Muscle of leg (tissue), 11 donors: ENCODE measurements around the gene PROSER1. TPM values are rescaled to one million over a fixed set of nuclear protein-coding genes. Genes with fewer than 3 reads are reported as not detected.

Experiments
- DNase-seq: peaks from one replicate; pipeline ENCODE4 v3.0.0; 2013
- H3K27ac ChIP-seq: one replicate; pipeline ENCODE4 v1.5.1; 2013; ENCODE audit warnings: mild to moderate bottlenecking, low read length, control low read depth
- H3K27me3 ChIP-seq: one replicate; pipeline ENCODE4 v1.6.1; 2013; ENCODE audit warnings: low read length; ENCODE audit not compliant: control insufficient read depth, insufficient read depth
- H3K36me3 ChIP-seq: one replicate; pipeline ENCODE4 v1.6.1; 2013; ENCODE audit warnings: low read length; ENCODE audit not compliant: control insufficient read depth, insufficient read depth
- H3K4me1 ChIP-seq: one replicate; pipeline ENCODE4 v1.6.1; 2013; ENCODE audit warnings: low read length; ENCODE audit not compliant: control insufficient read depth, insufficient read depth
- H3K4me3 ChIP-seq: one replicate; pipeline ENCODE4 v1.5.1; 2013; ENCODE audit warnings: low read length, control low read depth
- H3K9me3 ChIP-seq: replicated peaks from 2 replicates; pipeline ENCODE4 v1.6.1; 2013; ENCODE audit warnings: low read depth, low read length; ENCODE audit not compliant: control insufficient read depth
- WGBS: methylation state at CpG from one replicate; pipeline ENCODE4 v1.1.5; 2013; ENCODE audit warnings: missing lambda C conversion rate; ENCODE audit not compliant: insufficient coverage; 5-methylcytosine and 5-hydroxymethylcytosine counted together
- polyA plus RNA-seq, 8 donors: library from polyadenylated mRNA; unstranded; fragments of 120-200 nt; gene quantifications; one replicate each; pipeline versions ENCODE4 v1.2.1 to v1.2.3, GENCODE V29; 2013; ENCODE audit warnings: inconsistent platforms in 1 of 8, low replicate concordance in 1 of 8; ENCODE audit not compliant: insufficient read length in 8 of 8, insufficient read depth in 1 of 8
- total RNA-seq: library from RNA; stranded (reverse); fragments of 120-200 nt; gene quantifications from one replicate; pipeline ENCODE4 v1.2.4, GENCODE V29; 2013

PROSER1 gene
- total and polyA plus RNA-seq, 9 donors, result 14.6 to 31.6 (median 23.6) TPM

GRCh38 chr13:39035204-39035603 is 2.7 kb downstream of the PROSER1 start:
- Histone ChIP-seq H3K4me1 (peaks cover 2% of the 10 kb centered on the region), H3K9me3 (no peaks in the 10 kb centered on the region), H3K4me3 (peak overlapping the region; percentile 14), H3K27ac (no peak overlapping the region), H3K36me3 (peaks cover 2% of the 10 kb centered on the region), H3K27me3 (no peaks in the 10 kb centered on the region)
- DNase-seq, result no peak
- no CpG with 5 or more reads among the region's 2 CpGs for WGBS

GRCh38 chr13:39034085-39034484 is 3.8 kb downstream of the PROSER1 start:
- H3K36me3 ChIP-seq, result peaks cover 2% of the 10 kb centered on the region
- no peak overlapping the region for H3K27ac ChIP-seq
- H3K9me3 ChIP-seq, result no peaks in the 10 kb centered on the region
- no peak for DNase-seq
- WGBS, result 67% methylated on average over 1 of the region's 1 CpG
- no peak overlapping the region for H3K4me3 ChIP-seq
- H3K4me1 ChIP-seq, result peaks cover 2% of the 10 kb centered on the region
- no peaks in the 10 kb centered on the region for H3K27me3 ChIP-seq

GRCh38 chr13:39032150-39032549 is 5.7 kb downstream of the PROSER1 start:
- peaks cover 6% of the 10 kb centered on the region for H3K36me3 ChIP-seq
- no CpG with 5 or more reads among the region's 1 CpG for WGBS
- H3K4me3 ChIP-seq, result no peak overlapping the region
- H3K27me3 ChIP-seq, result no peaks in the 10 kb centered on the region
- H3K27ac ChIP-seq, result no peak overlapping the region
- H3K4me1 ChIP-seq, result peaks cover 2% of the 10 kb centered on the region
- H3K9me3 ChIP-seq, result no peaks in the 10 kb centered on the region
- no peak for DNase-seq

- Histone ChIP-seq H3K27me3 (no peaks in the 10 kb centered on the region), H3K4me3 (no peak overlapping the region), H3K36me3 (peaks cover 38% of the 10 kb centered on the region), H3K9me3 (no peaks in the 10 kb centered on the region), H3K4me1 (no peaks in the 10 kb centered on the region), H3K27ac (no peak overlapping the region)
- WGBS, result 80% methylated on average over 1 of the region's 2 CpGs
- no peak for DNase-seq
These were observed 12.5 kb downstream of the PROSER1 start for GRCh38 chr13:39025433-39025839.

- Histone ChIP-seq H3K27me3 (no peaks in the 10 kb centered on the region), H3K4me1 (no peaks in the 10 kb centered on the region), H3K4me3 (no peak overlapping the region), H3K36me3 (peaks cover 38% of the 10 kb centered on the region), H3K27ac (no peak overlapping the region), H3K9me3 (no peaks in the 10 kb centered on the region)
- no peak for DNase-seq
These were observed 14.1 kb downstream of the PROSER1 start for GRCh38 chr13:39023761-39024160.

- WGBS, result 78% methylated on average over 1 of the region's 2 CpGs
- no peaks in the 10 kb centered on the region for H3K9me3 ChIP-seq
- no peak overlapping the region for H3K27ac ChIP-seq
- H3K4me1 ChIP-seq, result no peaks in the 10 kb centered on the region
- H3K36me3 ChIP-seq, result peaks cover 38% of the 10 kb centered on the region
- H3K4me3 ChIP-seq, result no peak overlapping the region
- DNase-seq, result no peak
- no peaks in the 10 kb centered on the region for H3K27me3 ChIP-seq
These were observed 14.6 kb downstream of the PROSER1 start for GRCh38 chr13:39023316-39023715.

- WGBS, result 90% methylated on average over 2 of the region's 4 CpGs
- no peaks in the 10 kb centered on the region for H3K9me3 ChIP-seq
- H3K4me3 ChIP-seq, result no peak overlapping the region
- H3K27ac ChIP-seq, result no peak overlapping the region
- peaks cover 40% of the 10 kb centered on the region for H3K36me3 ChIP-seq
- H3K27me3 ChIP-seq, result no peaks in the 10 kb centered on the region
- no peaks in the 10 kb centered on the region for H3K4me1 ChIP-seq
- DNase-seq, result no peak
These were observed 16.9 kb downstream of the PROSER1 start for GRCh38 chr13:39020853-39021462.

- Histone ChIP-seq H3K27me3 (no peaks in the 10 kb centered on the region), H3K9me3 (no peaks in the 10 kb centered on the region), H3K36me3 (peaks cover 41% of the 10 kb centered on the region), H3K4me3 (no peak overlapping the region), H3K27ac (no peak overlapping the region), H3K4me1 (no peaks in the 10 kb centered on the region)
- DNase-seq, result peak; percentile 39
- WGBS, result no CpG with 5 or more reads among the region's 2 CpGs
These were observed 21.1 kb downstream of the PROSER1 start for GRCh38 chr13:39016787-39017186.

- Histone ChIP-seq H3K27me3 (no peaks in the 10 kb centered on the region), H3K9me3 (no peaks in the 10 kb centered on the region), H3K4me1 (no peaks in the 10 kb centered on the region), H3K4me3 (no peak overlapping the region), H3K36me3 (peaks cover 44% of the 10 kb centered on the region), H3K27ac (no peak overlapping the region)
- DNase-seq, result no peak
- WGBS, result 83% methylated on average over 1 of the region's 1 CpG
These were observed 21.8 kb downstream of the PROSER1 start for GRCh38 chr13:39016087-39016486.

- WGBS, result 89% methylated on average over 5 of the region's 5 CpGs
- Histone ChIP-seq H3K4me1 (no peaks in the 10 kb centered on the region), H3K27me3 (no peaks in the 10 kb centered on the region), H3K9me3 (no peaks in the 10 kb centered on the region), H3K4me3 (no peak overlapping the region), H3K36me3 (peaks cover 40% of the 10 kb centered on the region), H3K27ac (no peak overlapping the region)
- DNase-seq, result no peak
These were observed 24.4 kb downstream of the PROSER1 start for GRCh38 chr13:39013462-39013861.

GRCh38 chr13:39012608-39013007 is 25.3 kb downstream of the PROSER1 start:
- Histone ChIP-seq H3K9me3 (no peaks in the 10 kb centered on the region), H3K4me1 (no peaks in the 10 kb centered on the region), H3K27ac (no peak overlapping the region), H3K27me3 (no peaks in the 10 kb centered on the region), H3K36me3 (peaks cover 34% of the 10 kb centered on the region), H3K4me3 (no peak overlapping the region)
- no peak for DNase-seq
- 60% methylated on average over 5 of the region's 7 CpGs for WGBS
